EL (cell line): ENCODE measurements around the gene DIP2C.
A peak's percentile ranks its signal among the peaks of the same experiment; 100 is the strongest.

Source experiments
- DNase-seq: peaks from one replicate; pipeline ENCODE4 v3.0.0-alpha.2; 2016

The DIP2C gene

DNA sequence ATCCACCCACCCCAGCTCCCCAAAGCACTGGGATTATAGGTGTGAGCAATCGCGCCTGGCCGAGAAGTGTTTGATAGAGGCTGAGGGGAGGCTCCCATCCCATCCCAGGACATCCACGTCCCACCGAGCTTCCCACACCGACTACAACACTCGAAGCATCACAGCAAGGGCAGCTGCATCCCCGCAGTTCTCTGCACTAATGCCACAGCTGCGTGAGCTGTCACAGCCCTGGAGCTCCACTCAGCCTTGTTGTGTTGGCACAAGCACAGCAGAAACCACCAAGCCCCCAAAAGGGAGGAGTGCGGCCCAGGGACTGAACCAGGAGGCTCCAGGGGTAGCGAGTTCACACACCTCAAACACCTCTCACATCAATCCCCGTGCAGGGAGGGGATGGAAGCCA, 121.6 kb downstream of the DIP2C start:
- DNase-seq: no peak

DNA sequence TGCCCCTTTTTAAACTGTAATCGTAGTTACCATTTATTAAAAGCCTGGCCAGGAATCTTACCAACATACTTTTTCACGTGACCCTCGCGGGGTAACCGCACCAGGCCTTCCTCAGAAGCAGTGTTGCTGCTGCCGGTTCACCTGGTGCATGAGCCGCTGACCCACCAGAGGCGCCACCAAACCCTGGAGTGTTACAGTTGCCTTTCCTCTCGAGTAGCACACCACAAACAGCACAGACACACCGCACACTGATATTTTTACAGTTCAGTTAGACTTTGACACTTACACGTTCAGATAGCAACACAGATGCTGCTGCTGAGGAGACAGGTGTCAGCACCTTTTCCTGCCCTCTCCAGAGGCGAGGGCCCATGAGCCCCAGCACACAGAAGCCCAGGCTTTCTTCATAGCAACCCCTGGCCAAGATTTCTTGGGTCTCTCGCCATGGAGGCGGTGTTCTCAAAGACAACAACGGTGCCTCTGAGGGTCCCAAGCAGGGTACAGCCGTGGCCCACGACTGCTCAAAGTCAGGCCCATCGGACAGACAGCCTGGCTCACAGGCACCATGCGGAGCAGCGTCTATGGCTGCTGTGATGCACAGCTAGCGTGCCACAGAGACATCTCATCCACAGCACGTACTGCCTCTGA, 123.1 kb downstream of the DIP2C start:
- DNase-seq: no peak

DNA sequence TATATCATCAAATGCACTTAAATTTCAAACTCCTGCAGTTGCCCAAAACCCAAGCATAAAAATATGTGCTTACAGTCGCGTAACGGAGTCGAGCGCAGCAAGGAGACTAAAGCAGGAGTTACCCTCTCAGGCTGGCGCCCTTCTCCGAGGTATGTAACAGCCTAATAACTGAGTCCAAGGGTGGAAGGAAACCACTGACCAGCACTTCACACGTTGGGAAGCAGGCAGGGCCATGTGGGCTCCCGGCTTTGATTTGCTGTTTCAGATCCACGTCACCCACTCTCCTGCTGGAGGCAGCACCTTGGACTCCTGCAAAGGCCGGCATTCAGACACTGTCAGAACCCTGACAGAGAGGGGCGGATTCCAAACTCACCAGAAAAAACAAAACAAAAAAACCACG, 123.8 kb downstream of the DIP2C start:
- no peak for DNase-seq

DNA sequence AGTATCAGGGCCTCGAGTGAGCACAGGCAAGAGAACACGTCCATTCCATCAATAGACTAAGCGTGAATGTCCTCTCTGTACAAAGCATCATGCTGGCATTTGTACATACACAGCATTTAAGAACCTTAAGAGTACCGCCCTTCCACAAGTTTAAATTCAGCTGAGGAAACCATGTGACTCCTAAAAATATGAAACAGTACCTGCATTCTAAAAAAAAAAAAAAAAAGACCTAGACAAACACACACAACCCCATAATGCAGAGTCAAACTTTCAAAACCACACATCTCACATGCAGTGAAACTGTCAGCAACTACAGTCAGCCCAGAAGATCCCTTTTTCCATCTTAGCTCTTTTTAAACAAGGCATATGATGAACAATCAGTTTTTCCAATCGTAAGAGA, 124.3 kb downstream of the DIP2C start:
- no peak for DNase-seq

DNA sequence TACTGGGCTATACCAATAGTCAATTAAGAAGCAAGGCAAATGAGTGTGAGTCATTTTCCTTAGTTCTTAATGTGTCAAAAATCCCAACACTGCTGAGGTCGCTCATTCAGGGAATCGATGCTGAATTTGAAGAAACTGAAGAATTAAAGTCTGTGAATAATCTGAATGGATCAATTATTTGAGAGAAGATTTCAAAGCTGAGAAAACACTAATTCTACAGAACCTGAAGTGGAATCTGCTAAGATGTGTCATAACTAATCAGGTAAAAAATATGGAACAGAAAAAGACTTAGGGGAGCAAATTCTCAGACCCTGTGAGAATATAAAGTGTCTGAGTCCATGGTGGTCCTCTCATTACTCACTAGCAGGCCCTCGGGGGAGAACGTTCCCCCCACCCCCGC, 125.6 kb downstream of the DIP2C start:
- no peak for DNase-seq

DNA sequence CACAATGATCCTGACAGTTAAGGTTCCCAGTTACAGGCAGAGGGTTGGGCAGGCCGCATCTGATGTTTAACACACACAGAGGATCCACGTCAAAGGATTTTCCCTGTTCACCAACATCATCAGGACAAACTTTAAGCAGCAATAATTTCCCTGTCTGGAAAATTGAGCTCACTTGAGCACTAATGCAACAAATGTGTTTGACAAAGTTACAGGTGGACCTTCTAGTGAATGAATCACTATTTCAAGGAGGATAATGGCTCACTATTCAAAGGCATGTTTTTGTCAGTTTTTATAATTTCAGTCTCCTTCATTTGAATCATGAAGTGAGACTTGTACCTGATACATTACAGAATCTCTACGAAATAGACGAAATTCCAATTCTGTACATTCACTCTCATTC, 127.3 kb downstream of the DIP2C start:
- DNase-seq: no peak

DNA sequence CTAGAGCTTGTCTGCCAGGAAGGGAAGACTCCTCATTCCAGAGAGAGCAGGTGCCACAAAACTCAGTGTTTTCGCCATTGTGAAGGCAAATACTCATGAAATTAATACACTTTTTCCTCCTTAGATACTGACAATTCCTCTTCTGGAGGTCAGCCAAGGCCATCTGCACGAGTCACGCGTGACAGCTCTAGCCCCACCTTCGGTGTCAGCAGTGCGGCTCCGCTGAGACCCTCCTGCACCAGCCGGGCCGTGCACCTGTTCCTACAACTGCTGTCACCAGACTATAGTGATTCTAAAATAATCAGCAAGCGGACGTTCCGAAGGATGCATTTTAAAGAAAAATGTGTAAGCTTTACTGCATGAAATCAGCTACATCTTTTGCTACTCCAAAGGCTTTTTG, 127.7 kb downstream of the DIP2C start:
- no peak for DNase-seq

DNA sequence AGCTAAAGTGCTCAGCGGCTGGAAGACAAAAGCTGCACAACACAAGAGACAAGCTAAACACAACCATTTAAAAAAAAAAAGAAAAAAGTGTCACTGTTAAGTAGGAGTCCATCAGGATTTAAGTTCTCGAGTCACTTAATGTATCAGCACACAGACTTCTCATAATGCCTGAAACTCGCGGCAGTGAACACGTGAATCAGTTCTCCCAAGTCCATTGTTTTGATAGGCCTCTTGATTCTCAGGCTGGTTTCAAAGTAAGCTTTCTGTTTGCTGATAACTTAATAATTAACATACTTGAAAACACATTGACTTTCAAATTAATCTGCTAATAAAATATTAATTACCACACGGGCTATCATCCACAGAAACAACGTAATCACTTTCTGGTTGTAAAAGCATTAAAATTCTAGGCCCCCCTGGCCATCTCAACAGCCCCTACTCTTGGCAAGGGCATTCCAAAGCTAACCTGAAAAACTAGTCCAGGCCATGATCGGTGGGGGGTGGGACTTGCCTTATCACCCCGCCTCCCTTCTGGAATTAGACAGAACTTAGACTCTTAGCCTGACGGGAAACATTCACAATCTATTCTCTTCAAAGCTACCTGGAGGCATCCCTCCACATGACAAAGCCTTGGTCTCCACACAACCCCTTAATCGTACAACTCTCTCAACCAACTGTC, 129.0 kb downstream of the DIP2C start:
- DNase-seq: no peak

DNA sequence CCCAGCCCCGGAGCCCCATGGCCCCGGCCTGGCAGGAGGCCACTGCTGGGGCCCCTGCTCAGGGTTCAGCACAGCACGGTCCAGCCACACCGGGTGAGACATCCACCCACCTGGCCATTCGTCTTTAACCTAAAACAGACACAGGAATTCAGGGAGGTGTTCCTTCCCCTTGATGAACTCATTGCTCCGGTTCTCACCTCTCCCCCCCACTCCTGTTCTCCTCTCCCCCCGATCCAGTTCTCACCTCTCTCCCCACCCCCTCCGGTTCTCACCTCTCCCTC, 129.8 kb downstream of the DIP2C start:
- no peak for DNase-seq

DNA sequence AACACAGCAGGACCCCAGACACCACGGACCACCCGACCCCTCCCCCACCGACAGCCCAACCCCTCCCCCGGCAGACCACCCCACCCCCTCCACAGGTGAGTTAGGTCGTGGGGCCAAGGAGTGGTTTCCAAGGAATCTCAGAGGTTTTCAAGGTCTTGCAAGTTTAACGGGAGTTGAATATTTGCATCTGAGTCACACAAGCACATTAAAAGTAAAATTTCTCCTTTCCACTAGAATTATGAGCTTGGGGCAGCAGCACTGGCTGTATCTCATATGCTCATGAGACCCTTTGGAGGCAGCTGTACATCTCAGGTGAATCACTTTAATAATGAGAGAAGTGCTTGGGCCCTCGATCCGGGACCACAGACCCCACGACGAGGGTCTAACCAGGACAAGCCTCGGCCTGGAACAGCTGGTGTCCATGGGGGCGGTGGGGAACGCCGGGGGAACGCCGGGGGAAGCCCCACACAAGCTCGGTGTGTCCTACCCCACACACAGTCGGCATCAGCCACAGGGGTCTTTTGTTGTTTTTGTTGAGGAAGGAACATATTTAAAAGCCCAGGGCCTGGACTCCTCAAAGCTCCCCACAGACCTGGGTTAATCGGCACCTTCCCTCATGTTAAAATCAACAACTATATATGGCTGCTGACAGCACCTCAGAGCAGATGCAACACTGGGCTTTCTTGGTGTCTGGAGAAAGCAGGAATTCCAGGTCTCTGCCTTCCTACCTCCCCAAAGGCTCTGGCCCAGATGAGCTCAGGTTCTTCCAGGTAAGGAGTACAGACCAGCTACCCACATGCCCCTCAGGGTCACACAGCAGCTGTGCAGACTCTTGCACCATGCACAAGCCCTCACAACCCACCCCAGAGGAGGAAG, 130.3 kb downstream of the DIP2C start:
- DNase-seq: no peak

DNA sequence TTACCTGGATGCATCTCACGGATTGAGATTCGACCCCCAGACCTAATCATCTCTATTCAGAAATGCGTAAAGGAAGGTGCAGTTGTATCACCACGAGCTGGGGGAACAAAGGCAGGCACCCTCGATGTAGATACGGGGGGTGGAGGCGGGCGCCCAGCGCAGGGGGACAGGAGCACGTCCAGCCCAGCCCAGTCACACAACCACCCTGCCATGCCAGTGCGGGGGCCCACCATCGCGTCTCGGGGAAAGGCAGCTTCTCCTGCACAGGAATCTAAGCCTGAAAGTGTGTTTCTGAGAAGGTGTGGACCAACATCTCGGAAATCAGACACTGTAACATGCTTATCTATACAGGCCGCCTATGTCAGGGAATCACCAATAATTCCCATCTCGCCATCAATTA, 131.1 kb downstream of the DIP2C start:
- no peak for DNase-seq

DNA sequence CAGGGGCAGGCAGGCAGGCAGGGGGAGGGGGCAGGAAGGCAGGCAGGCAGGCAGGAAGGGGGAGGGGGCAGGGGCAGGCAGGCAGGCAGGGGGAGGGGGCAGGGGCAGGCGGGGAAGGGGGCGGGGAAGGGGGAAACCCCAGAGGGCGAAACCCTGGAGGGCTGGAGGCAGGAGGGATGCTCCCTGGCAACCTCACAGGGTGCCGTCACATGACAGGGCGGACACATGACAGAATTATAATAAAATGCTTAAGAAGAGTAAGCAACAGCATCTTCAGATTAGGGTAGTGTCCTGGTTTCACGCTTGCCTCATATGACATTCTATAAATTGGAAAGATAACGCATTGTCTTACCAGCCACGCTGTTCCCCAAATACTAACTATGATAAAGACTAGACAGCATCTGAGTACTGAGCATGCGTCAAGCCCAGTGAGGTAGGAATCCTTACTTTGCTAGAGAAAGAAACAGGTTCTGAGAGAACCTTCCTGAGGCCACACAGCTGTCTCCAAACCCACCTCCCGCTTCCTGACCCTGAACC, 131.6 kb downstream of the DIP2C start:
- DNase-seq: peak; percentile 25

DNA sequence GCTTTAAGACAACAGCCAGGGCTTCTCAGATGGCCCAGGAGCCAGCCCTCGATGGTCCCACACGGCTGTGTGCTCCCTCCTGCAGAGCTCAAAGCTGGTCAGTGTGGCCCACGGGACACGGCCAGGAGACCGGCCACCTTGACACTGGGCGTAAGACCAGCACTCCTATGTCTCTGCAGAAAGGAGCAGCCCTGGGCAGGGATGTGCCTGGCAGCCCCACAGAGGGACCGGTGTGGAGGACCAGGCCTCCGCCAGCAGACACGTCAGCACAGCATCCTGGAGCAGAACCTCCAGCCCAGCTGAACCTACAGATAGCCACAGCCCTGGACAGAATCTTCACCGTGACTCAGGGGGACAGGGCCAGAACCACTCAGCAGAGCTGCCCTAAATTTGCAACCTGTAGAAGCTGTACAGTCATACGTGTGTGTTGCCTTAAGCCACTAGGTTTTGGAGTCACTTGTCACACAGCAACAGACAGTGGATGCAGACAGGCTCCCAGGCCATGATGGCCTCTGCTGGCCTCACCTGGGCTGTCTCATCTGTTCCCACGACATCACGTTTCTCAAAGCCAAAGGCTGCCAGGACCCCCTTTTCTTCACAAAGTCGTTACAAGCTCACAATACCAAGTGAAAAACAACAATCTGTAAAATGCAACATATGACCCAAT, 132.4 kb downstream of the DIP2C start:
- DNase-seq: no peak

DNA sequence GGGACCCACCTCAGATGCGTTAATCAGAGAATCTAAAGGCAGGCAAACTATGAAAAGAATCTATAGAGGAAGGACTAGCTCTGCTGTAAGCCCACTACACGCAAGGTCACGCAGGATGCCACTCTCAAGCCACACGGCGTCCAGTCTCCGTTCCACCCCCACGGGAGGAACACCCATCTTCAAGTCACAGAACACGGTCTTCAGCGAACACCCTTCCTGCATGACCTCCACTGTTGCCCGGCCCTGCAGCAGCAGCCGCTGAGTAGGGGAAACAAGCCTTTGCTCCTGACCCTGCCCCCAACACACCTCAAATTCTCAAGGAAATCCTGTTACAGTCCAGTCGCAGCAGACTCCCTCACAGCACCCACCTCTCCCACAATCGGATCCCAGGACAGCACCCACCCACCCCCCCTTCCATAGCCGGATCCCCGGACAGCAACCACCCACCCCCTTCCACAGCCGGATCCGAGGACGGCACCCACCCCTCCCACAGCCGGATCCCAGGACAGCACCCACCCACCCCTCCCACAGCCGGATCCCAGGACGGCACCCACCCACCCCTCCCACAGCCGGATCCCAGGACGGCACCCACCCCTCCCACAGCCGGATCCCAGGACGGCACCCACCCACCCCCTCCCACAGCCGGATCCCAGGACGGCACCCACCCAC, 133.7 kb downstream of the DIP2C start:
- no peak for DNase-seq

DNA sequence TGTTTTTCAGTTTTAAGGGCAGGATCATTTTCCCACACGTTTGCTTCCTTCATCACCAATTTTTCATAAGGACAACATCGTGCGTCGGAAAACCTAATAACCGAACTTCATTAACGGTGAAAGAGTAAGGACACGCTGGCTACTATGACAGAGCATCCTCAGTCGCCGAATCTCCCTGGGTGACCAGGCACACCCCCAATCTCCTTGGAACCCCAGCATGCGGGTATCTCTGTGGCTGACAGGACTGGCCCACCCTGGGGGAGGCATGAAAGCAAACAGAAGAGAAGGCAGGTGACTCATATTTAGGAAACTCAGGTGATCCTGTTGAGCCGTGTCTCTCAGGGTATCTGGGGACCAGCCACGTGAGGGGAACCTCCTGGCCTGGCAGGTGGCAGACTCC, 134.2 kb downstream of the DIP2C start:
- no peak for DNase-seq

DNA sequence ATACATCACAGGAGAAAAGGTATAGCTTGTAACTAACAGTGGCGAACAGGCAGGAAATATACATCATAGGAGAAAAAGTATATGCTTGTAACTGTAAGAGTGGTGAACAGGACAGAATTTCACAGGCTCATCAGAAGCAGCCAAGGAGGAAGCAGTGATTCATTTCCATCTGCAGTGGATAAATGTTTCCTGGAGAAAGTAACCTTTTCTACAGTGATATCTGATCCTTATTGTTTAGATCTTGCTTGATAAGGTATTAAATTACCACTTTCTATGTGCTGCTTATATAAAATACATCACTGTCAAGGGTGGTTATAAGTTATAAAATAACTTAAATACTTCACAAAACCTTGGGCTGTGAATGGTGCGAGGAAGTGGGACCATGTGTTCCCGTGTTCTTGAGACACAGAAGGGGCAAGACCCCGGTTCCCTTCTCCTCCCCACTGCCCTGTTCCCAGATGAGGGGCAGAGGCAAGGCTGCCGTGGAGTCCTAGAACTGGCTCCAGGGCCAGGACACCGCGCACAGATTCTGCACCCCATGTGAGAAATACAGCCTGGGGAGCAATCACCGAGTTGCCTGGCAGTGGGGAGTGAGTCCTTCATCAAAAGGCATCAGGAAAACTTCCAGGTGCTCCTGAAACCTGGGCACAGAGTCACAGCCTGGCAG, 135.2 kb downstream of the DIP2C start:
- peak; percentile 14 for DNase-seq

DNA sequence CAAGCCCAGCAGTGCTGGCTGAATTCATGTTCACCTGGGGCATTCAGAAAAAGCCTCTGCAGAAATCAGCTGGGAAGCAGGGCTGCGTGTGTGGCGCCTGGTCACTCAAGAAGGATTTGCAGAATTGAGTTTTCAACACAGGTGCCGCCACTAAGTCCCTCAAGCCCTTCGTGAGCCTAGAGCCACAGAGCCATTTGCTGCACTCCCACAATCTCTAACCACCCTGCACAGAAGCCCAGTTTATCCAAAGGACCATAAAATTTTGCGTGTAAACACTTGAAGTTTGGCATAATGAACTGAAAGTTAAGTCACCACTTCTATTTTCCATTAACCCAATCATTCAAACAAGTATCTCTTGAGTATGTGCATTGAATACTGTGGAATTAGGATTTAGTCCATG, 136.2 kb downstream of the DIP2C start:
- DNase-seq: no peak

DNA sequence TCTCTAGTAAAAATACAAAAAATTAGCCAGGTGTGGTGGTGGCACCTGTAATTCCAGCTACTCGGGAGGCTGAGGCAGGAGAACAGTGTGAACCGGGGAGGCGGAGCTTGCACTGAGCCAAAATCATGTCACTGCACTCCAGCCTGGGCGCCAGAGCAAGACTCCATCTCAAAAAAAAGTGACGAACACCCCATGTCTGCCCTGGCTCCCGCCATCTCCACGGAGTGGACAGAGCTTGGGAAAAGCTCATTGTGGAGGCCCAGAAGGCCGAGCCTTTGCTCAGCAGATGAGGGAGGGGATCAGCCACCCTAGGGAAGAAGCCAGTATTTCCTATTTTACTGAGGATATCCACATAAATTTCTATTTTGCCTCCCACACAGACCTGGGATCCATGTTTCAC, 136.8 kb downstream of the DIP2C start:
- DNase-seq: no peak

DNA sequence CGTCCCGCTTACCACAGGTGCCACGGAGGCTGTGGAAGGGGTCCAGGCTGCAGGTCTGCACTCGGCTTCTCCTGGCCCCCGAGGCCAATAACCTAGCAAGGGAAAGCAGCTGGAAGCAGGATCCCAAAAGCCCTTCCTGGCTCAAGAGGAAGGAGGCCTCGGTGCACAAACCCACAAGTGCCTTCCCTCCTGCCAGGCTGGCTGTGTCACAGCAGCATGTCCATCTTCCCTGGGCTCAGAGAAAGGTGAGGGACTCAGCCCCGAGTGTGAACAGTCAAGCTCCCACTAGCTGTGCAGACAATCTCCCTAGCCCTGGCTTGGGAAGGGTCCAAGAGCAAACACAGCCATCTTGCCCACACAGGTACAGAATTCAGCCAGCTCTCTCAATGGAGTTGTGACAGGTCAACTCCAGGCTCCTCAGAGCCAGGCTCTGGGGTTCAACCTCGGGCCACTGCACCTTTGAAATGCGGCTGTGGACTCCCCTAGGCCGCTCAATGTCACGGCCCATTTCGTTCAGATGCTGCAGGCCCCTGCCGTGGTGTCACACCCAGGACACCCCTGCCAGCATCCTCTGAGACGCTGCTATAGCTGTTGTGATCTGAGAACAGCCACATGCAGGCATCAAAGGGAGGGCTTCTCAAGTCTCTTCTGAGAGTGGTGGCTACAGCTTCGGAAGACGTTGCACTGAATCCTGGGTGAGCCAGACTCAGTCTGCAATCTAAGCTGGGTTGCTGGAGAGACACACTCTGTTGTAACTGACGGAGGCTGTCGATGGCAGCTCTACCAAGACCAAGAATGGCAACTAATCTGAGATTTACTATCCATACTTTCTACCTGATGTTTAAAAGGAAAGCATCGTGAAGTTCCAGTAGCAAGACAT, 137.9 kb downstream of the DIP2C start:
- no peak for DNase-seq

DNA sequence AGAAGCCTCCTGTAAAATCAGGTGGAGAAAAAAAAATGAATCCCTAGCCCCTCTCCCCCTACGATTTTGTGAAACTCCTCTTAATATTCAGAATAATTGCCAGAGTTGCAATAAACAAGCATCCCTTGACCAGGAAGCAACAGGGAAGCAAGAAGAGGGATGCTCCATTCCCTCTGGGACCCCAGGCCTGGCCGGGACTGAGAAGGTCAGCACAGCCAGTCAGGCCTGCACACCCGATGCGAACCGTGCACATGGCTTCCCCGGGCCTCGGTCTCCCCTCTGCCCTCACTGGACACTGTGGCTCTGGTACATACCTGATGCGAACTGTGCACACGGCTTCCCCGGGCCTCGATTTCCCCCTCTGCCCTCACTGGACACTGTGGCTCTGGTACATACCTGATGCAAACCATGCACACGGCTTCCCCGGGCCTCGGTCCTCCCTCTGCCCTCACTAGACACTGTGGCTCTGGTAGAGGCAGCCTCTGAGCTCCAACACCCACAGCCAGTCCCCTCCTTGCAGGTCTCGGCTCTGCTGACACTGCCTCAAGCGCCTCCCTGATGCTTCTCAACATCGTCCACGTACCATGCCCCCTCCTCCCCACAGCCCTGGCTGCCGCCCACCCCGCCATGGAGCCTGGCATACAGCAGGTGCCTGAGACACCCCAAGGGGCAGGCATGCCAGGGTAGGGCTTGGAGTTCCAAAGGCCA, 138.6 kb downstream of the DIP2C start:
- DNase-seq: no peak

DNA sequence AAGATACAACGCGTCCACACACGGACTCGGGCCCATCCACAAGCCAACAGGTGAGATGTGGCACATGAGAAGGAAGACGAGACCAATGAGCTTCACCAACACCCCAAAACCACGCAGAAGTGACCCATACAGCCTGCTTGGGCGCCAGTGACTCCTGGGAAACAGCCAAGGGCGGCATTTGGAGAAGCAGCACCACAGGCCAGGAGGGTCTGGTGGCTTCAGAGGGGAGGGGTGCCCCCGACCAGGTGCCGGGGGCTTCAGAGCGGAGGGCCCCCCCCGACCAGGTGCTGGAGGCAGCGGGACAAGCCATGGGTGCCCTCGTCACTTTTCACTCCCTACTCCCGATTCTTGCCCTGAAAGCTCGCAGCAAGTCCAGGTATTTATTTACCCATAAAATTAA, 140.1 kb downstream of the DIP2C start:
- no peak for DNase-seq
